HG02852 (cell line): Measurements from ENCODE around the gene CDH15.

Experiments
- ATAC-seq: cut with Tn5 transposase; IDR thresholded peaks from one replicate; pipeline ENCODE4 v1.9.1; 2021; ENCODE audit warnings: mild to moderate bottlenecking, moderate library complexity; ENCODE audit not compliant: unreplicated experiment

Gene CDH15

GRCh38 chr16:89140401-89140800 is 31.1 kb upstream of the CDH15 start:
- ATAC-seq: no peak

GRCh38 chr16:89140981-89141883 is 30.3 kb upstream of the CDH15 start:
- no peak for ATAC-seq

- ATAC-seq: no peak
Observed at GRCh38 chr16:89141884-89142267, 29.7 kb upstream of the CDH15 start.

- no peak for ATAC-seq
Observed at GRCh38 chr16:89142474-89143195, 28.9 kb upstream of the CDH15 start.

- no peak for ATAC-seq
Observed at GRCh38 chr16:89143201-89143741, 28.3 kb upstream of the CDH15 start.

GRCh38 chr16:89143911-89144675 is 27.5 kb upstream of the CDH15 start:
- ATAC-seq: no peak

GRCh38 chr16:89144681-89145080 is 26.9 kb upstream of the CDH15 start:
- ATAC-seq: no peak

GRCh38 chr16:89145406-89146161 is 26.0 kb upstream of the CDH15 start:
- no peak for ATAC-seq

- ATAC-seq: no peak
Observed at GRCh38 chr16:89146211-89147005, 25.1 kb upstream of the CDH15 start.

- ATAC-seq: no peak
Observed at GRCh38 chr16:89147085-89147817, 24.3 kb upstream of the CDH15 start.

GRCh38 chr16:89149386-89149785 is 22.2 kb upstream of the CDH15 start:
- ATAC-seq: no peak

- ATAC-seq: no peak
Observed at GRCh38 chr16:89150090-89150835, 21.3 kb upstream of the CDH15 start.

GRCh38 chr16:89150981-89151380 is 20.6 kb upstream of the CDH15 start:
- no peak for ATAC-seq

- ATAC-seq: no peak
Observed at GRCh38 chr16:89152831-89153700, 18.5 kb upstream of the CDH15 start.

GRCh38 chr16:89153848-89154271 is 17.7 kb upstream of the CDH15 start:
- no peak for ATAC-seq

GRCh38 chr16:89154390-89155183 is 17.0 kb upstream of the CDH15 start:
- no peak for ATAC-seq
